ENCODE data around the gene NSG2.
A peak's percentile ranks its signal among the peaks of the same experiment; 100 is the strongest.
"Not testable (repeated sequence)": the region's sequence is repeated elsewhere in the genome, so short reads cannot be mapped to it uniquely, and the experiment has no call there.

NSG2 gene

DNA sequence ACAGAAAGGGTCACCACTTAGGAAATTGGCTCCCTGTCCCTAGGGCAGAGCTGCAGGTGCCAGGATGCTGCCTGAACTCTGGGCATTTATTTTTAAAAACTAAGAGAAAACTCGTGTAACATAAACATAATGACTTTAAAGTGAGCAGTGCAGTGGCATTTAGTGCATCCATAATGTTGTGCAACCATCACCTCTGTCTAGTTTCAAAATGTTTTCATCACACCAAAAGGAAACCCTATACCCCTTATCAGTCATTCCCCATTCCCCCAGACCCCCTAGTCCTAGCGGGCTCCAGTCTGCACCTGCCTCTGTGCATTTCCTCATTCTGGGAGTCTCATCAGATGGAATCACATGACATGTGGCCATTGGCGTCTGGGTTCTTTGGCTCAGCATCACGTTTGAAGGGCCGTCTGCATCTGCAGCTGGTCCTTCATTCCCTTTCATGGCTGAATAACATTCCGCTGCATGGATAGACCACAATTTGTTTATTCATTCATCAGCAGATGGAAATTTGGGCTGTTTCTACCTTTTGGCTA, 55.8 kb downstream of the NSG2 start:
- no peak for DNase-seq (ENCODE audit: low read depth in 4 of 4, low spot score in 1 of 4)

DNA sequence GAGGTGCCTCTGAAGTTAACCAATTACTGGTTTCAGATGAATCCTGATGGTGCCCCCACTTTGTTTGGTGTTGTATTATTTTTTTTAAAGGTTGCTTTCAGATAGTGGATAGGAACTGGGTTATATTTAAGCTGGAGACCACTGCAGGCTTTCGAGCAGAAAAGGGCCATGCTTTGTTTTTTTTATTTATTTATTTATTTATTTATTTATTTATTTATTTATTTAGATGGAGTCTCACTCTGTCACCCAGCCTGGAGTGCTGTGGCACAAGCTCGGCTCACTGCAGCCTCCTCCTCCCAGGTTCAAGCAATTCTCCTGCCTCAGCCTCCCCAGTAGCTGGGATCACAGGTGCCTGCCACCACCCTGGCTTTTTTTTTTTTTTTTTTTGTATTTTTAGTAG, 57.1 kb downstream of the NSG2 start:
- DNase-seq (ENCODE audit: low read depth in 4 of 4, low spot score in 1 of 4), result not testable (repeated sequence)

DNA sequence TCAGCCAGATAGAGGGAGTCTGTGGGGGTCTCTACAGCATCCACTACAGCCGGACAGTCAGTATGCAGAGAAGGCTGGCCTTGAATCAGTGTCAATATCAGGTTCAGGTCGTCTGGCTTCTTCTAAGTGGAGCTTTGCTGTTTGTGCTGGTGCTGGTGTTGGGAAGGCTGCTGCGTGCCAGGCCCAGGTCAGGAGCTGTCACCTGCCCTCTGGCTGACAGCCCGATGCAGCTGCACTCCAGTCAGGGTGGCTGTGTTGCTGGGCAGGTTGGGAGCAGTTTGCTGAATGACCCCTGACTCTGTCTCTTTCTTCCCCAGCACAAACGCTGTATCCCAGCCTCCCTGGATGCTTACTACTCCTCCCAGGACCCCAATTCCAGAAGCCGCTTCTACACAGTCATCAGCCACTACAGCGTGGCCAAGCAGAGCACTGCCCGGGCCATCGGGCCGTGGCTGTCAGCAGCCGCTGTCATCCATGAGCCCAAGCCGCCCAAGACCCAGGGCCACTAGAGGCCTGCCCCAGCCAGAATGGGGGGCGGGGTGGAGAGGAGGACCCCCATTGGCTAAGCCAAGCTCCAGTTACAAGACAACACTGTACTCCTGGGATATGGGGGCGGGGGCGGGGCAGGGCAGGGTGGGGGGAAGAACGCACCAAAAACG, 61.6 kb downstream of the NSG2 start:
- DNase-seq (ENCODE audit: low read depth in 4 of 4, low spot score in 1 of 4), result no peak

DNA sequence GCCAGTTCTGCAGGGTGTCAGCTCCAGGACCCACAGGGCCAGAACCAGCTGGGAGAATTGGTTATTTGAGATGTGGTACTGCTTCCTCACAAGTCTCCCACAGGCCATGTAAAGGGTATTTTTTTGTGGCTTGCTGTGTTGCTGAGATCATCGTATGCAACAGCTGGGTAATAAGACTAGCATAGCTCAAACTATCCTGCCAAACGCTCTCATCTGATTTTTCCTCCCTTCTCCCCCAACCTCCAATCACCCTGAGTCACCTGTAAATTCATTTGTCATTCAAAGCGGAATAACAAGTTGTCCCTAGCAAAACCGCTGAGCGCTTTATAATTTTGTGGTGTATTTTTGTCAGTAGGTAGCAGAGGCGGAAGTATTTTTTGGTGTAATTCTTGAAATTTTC, 63.2 kb downstream of the NSG2 start:
- DNase-seq (ENCODE audit: low read depth in 4 of 4, low spot score in 1 of 4), result no peak

DNA sequence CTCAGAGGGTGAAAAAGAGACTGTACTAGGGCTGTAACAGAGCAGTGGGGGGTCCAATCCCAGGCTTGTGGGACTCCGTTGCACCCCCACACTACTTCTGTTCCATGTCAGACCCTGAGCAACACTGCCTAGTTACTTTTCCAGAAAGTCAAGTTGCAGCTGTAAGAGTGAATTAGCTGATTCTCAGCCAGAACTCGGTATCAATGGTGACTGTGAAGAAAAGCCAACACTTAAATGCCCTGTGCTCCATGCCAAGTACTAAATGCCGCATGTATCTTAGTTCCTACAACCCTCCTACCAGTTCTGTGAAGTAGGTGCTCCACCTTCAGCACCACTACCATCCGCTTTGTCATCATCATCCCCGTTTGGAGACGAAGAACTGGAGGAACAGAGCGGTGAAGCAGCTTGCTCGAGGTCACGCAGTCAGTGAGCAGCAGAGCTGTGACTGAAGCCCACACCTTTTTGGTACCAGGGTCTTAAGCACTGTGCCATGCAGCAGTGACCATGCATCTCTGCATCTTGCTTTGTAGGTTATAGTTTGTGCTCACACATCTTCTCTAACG, 64.3 kb downstream of the NSG2 start:
- no peak for DNase-seq (ENCODE audit: low read depth in 4 of 4, low spot score in 1 of 4)

DNA sequence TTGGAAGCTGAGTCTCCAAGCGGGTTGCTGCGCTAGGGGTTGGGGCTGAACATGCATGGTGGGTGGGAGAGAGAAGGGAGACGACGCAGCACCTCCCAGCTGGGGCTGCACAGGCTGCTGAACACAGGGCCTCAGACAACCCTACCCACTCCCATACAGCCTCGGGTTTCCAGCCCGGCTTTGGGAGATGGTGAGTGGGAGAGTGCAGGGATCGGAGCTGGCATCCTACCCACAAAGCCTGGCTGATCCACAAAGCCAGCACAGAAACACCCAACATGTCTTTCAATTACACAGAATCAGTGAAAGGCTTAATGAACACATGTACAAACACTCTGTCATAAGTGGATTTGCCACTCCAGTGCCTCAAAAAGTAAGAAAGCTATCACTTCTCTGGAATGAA, 64.8 kb downstream of the NSG2 start:
- DNase-seq (ENCODE audit: low read depth in 4 of 4, low spot score in 1 of 4), result no peak

DNA sequence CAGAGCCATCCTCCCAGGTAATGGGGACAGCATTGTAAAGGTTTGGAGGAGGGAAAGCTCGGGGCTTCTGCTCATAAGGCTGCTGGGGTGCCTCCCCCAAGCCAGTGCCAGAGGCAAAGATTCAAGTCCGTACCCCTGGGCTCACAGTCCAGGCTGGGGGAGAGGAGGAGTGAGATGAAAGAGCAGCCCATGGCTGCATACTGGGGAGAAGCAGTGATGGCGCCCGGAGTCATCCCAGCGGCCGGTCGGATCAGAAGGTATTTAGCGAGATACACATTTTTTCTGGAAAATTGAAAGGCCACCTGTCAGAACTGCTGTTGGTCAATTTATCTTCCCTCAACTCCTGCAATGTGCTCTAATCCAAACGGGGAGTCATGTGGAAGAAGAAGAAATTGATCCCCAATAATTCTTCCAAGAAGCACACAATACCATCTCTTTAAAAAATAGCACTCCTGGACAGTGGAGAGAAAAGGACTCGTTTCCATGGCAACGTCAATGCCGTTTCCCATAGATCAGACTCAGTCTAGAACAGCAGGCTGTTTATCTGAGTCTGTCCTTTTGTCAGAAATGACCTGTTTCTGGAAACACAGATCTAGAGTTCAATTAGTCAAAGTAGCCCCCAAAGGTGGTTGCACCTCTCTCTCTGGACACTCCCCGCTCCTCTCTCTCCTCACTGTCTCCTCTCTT, 65.9 kb downstream of the NSG2 start:
- DNase-seq (ENCODE audit: low read depth in 4 of 4, low spot score in 1 of 4), result no peak

DNA sequence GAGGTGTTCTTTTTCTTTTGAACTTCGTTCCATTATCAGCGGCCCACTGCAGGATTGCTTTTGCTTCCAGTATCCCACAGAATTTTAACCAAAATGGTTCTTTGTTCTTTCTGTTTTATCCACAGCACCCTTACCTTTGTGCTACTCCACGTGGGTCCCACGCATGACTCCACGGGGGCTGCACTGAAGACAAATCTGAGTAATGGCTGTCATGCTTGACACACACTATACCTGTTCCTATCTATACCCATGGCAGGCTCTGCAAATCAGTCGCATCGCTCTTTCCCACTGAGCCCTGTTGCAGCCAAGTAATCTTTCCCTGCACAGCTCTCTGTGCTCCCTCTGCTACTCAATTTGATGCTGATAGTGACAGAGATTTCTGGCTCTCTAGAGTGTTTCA, 69.7 kb downstream of the NSG2 start:
- DNase-seq (ENCODE audit: low read depth in 4 of 4, low spot score in 1 of 4), result no peak

DNA sequence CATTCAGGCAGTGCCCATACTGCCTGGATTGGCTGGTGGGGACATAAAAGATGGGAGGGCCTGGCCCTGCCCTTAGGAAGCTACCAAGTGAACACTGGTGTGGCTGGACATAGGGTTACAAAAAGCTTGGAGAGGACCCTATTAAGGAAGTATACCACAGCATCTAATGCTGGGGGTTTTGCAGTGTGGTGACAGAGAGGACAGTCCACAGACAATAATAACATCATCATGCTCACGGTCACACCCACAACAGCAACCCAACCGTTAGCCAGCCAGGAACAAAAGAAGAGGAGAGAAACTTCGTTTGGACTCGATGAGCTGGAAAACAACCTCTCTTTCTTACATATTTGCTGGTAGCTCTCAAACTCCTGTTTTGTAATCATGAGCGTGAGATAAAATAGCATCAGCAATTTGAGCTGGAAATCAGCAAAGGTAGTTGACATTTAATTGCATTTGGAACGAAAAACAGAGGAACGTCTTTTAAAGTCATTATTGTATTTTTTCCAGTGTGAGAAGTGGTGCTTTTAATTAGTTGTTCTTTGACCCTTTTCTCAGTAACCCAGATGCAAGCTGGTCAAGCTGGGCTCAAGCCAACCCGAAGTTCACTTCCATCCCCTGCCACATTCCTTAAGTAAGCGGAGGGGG, 73.4 kb downstream of the NSG2 start:
- DNase-seq (ENCODE audit: low read depth in 4 of 4, low spot score in 1 of 4), result no peak

DNA sequence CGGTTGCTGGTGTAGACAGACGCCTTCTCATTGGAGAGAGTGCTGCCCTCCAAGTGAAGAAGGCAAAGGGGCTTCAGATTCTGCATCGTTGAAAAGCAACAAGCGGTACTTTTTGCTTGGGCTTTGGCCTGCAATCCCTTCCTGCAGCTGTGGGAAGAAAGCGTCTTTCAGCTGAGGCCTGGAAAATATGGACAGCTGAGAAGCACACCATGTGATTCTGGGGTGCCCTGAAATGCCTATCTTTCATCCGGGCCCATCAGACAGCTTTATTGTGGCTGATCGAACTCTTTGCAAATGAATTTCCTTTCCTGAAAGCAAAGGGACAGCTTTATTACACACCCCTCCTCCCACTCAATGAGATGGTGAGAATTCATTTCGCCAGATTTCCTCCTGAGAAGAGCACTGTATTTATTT, 74.0 kb downstream of the NSG2 start:
- no peak for DNase-seq (ENCODE audit: low read depth in 4 of 4, low spot score in 1 of 4)

DNA sequence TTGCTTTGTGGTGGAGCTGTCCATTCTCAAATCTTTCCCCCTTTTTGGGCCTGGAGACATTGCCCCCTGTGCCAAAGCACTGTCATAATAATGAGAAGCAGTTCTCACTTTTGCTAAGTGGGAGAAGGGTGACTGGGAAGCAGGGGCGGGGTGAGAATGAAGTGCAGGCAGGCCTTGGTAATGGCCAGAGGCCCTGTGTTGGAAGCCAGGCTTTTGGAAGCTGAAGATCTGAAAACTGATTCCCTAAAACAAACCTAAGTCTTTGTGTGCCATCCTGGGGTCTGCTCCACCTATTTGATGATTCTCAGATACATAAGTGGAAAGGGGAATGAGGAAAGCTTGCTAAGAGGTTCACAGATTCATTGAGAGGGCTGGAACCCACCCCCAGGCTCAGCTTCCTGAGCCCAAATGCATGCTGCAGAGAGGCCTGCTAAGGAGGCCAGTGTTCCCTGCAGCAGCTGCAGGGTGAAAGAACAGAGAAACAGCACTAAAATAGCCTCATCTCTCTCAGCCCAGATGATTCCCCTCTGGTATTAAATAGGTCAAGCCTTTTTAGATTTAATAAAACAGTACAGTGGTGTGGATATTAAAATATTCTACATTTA, 75.0 kb downstream of the NSG2 start:
- DNase-seq (ENCODE audit: low read depth in 4 of 4, low spot score in 1 of 4), result no peak

DNA sequence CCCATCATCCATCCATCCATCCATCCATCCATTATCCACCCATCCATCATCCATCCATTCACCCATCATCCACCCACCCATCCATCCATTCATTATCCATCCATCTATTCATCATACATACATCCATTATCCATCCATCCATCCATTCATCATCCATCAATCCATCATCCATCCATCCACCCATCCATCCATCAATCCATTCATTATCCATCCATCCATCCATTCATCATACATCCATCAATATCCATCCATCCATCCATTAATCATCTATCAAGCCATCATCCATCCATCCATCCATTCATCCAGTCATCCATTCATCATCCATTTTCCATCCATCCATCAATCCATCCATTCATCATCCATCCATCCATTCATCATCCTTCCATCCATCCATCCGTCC, 89.0 kb downstream of the NSG2 start:
- no peak for DNase-seq (ENCODE audit: low read depth in 4 of 4, low spot score in 1 of 4)

DNA sequence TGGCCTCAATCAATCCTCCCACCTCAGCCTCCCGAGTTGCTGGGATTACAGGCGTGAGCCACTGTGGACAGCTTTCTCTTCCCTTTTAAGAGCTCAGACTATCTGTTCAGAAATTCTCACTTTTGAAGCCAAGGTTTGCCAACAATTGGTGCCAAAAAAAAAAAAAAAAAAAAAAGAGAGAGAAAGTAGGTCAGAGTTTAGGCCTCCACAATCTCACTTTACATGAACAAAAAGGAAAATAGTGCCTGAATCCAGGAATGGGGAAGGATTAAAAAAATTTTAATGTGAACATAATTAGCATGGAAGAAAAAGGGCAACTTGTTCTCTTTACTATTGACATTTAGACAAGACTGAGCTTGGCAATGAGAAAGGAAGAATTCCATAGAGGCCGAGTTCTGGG, 94.1 kb downstream of the NSG2 start:
- DNase-seq (ENCODE audit: low read depth in 4 of 4, low spot score in 1 of 4), result no peak

DNA sequence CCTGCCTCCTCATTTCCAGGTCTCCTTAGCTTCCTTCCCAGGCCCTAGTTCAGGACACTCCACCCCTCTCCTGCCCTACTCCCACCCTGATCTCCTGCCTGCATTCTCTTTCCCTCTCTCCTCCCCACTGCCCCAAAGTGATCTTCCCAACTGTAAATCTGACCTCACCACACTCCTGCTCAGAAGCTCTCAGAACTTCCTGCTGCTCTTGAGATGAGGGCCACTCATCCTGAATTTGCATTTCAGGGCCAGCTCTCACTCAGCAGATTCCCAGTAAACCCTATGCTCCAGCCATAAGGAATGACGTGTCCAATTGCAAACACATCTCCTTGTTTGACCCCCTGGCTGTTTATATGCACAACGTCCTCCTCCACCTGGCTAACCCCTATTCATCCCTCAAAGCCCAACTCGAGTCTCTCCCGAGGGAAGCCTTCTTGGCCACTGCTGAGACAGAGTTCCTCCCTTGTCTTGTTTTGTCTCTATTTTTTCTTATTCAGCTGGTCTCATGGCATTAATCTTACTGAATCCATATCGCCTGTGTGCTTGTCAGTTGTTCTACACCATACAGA, 95.0 kb downstream of the NSG2 start:
- DNase-seq (ENCODE audit: low read depth in 4 of 4, low spot score in 1 of 4), result no peak

DNA sequence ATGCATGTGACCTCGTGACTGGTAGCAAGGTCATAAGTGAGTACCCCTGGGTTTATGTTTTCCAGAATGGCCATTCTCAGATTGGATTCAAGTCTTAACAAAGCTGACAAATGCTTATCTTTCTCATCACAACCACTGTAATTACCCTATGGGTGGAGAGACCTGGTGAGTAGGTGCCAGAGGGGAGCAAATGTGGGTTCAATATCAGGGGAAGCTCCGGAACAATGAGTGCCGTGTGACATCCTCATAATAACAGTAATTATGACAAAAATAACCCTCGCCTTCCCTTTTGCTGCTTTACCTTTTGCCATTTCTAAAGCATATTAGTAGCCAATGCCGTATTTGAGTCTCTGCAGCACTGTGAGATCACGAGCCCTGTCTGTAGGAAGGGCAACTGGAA, 95.9 kb downstream of the NSG2 start:
- no peak for DNase-seq (ENCODE audit: low read depth in 4 of 4, low spot score in 1 of 4)

DNA sequence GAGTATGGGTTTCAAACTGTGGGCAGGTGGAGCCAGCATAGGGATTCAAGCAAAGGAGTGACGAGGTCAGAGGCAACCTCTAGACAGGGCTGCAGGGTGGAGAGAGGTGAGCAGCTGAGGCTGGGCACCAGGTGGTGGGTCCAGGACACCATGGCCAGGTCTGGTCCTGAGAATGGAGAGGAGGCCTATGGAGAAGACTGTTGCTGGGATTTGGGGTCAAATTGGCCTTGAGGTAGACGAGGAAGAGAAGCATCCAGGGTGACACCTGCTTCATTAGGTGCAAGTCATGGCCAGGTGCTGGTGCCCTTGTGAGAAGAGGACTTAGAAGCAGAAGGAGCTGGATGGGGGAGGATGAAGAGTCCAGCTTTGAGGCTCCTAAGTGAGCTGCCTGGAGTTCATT, 99.6 kb downstream of the NSG2 start:
- no peak for DNase-seq (ENCODE audit: low read depth in 4 of 4, low spot score in 1 of 4)

DNA sequence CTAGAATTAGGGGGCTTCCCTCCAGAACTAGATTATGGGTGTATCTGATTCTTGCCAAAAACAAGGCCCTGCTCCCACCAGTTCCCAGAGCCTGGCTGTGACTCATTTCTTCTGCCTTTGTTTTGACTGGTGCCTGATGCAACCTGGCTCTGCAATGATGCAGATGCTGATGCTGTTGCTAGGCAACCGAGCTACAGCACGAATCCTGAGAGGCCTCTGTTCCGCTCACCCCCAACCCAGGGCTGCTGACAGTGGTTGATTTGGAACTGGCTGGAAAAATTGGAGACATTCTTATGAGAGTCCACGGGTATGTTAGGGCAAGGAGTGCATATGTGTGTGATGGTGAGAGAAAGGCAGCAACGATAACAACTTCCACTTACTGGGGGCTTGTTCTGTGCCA, 100.3 kb downstream of the NSG2 start:
- DNase-seq (ENCODE audit: low read depth in 4 of 4, low spot score in 1 of 4), result peak in 1 of 4 experiments; percentile 4

DNA sequence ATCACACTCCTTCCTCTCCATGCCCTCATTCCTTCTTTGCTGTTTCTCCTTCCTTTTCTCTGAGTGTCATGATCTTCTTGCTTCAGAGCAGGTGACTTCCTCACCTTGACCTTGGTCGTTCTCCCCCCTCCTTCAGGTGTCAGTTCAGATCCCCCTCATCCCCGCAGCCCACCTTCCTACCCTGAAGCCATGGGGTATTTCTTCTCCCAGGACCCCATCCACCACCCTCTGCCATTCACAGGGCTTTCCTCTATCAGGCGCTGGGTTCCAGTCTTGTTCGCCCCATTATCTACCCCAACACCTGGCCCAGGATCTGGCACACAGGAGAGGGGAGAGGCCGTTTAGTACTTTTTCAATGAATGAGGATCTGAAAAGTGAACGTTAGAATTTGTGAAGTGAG, 101.0 kb downstream of the NSG2 start:
- no peak for DNase-seq (ENCODE audit: low read depth in 4 of 4, low spot score in 1 of 4)

DNA sequence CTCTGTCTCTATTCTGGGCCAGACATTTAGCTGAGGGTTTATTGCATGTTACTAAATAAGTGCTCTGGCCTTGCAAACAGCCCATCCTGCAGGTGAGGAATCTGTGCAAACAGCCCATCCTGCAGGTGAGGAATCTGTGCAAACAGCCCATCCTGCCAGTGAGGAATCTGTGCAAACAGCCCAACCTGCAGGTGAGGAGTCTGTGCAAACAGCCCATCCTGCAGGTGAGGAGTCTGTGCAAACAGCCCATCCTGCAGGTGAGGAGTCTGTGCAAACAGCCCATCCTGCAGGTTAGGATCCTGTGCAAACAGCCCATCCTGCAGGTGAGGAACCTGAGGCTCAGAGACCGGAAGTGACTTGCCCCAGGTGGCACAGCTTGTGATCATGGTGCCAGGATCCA, 101.5 kb downstream of the NSG2 start:
- DNase-seq (ENCODE audit: low read depth in 4 of 4, low spot score in 1 of 4), result not testable (repeated sequence)

DNA sequence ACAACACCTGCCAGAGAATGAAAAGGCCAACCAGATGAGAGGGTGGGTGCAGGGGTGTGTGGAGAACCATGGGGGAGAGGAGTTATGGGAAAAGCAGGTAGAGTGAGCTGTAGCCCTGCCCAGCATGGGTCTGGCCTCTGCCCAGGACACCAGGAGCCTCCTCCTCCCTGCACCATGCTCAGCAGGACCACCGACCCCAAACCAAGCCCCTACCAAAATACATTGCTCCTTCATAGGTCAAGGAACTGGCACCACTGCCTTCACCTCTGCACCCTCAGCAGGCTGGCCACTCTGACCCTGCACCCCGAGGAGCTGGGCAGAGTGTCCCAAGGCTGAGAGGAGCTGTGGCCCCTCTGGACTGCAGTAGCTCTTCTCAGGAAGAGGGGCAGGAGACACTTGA, 102.0 kb downstream of the NSG2 start:
- no peak for DNase-seq (ENCODE audit: low read depth in 4 of 4, low spot score in 1 of 4)

DNA sequence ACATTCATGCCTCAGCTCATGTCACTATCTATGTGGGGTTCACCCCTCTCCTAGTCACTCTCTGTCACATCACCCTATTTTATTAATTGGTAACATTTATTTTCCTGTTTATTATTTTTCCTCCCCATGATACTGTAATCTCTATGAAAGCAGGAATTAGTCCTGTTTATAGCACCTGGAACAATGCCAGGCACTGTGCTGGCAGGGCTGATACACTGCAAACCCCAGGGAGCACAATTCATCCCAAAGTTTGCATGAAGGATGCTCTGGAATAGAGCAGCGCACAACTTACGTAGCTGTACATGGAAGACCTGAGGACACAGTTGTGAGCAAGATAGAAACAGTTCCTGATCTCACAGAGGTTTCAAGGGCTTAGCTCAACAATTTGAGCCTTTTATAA, 103.2 kb downstream of the NSG2 start:
- DNase-seq (ENCODE audit: low read depth in 4 of 4, low spot score in 1 of 4), result no peak
